ENCODE measurements around the gene DSG2. TPM values are rescaled to one million over a fixed set of nuclear protein-coding genes. Genes with fewer than 3 reads are reported as not detected.

DSG2 gene
- 65.6 and 102 TPM in 2 replicates for total RNA-seq

DNA sequence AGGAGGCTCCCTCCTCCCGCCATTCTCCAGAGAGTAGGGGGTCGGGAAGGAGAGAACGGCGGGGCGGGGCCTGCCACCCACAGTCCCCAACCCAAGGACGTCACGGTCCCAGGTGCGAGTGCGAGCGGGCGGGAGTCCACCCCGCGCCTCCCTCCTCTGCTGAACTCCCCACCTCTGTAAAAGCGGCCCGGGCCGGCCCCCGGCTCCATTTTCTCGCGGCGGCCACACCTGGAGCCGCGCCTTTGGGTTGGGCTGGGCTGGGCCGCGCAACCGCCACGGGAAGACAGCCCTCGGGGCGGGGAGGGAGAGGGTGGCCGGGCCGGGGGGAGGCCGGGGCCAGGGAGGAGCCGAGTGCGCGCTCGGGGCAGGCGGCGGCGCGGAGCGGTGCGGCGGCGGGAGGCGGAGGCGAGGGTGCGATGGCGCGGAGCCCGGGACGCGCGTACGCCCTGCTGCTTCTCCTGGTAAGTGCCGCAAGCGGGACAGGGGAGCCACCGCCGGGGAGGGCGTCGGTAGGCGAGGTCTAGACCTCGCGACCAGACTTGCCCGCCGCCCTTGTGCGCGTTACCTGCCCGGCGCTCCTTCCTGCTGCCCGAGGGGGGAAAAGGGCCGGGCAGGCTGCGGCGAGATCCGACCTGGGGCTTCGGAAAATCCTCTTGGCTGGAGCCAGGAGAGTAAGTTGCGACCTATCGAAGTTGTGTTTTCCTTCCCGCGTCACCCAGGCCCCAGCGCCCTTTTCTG is at the start of gene DSG2:
DSG2 (plus strand) TSS at position 342 of the 738 bp plus-strand sequence; CDS start at position 417, 75 bp downstream.

DNA sequence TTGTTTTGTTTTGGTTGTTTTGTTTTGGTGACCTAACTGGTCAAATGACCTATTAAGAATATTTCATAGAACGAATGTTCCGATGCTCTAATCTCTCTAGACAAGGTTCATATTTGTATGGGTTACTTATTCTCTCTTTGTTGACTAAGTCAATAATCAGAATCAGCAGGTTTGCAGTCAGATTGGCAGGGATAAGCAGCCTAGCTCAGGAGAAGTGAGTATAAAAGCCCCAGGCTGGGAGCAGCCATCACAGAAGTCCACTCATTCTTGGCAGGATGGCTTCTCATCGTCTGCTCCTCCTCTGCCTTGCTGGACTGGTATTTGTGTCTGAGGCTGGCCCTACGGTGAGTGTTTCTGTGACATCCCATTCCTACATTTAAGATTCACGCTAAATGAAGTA is 93.7 kb downstream of the DSG2 start, which contains the start of gene TTR:
TTR (plus strand) TSS at position 250 of the 400 bp plus-strand sequence; CDS start at position 276, 26 bp downstream.

Other genes starting within 250 kb of the DSG2 start
- not detected in 2 replicates for gene DSG1, start 180.0 kb upstream of the DSG2 start, total RNA-seq
- not detected in 2 replicates for gene DSG4, start 121.4 kb upstream of the DSG2 start, total RNA-seq
- gene DSG3, start 50.4 kb upstream of the DSG2 start, total RNA-seq = 0.14 and 0.59 TPM in 2 replicates
- not detected in 2 replicates for gene TTR, start 93.7 kb downstream of the DSG2 start, total RNA-seq
- 10.7 and 19.3 TPM in 2 replicates for gene B4GALT6, start 186.4 kb downstream of the DSG2 start, total RNA-seq

Data from smooth muscle cell of the umbilical artery (primary cell).